ENCODE data around the gene KCNJ18.
"Not testable (repeated sequence)": the region's sequence is repeated elsewhere in the genome, so short reads cannot be mapped to it uniquely, and the experiment has no call there.

Gene KCNJ18

DNA sequence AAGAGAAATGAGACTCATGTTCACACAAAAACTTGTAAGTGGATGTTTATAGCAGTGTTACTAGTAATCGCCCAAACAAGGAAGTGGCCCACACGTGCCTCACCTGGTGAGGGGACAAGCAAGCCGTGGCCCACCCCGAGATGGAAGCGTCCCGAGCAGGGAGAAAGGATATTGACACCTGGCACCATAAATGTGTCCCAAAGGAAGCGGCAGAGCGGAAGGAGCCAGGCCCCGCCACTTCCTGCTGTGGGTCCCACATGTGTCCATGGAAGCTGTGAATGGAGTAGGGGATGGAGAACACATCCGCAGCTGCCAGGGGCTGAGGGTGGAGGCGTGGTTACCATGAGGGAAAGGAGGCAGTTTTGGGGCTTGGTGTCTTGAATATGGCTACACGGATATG is 18.9 kb downstream of the KCNJ18 start:
- TF ChIP-seq, protein P1, sequence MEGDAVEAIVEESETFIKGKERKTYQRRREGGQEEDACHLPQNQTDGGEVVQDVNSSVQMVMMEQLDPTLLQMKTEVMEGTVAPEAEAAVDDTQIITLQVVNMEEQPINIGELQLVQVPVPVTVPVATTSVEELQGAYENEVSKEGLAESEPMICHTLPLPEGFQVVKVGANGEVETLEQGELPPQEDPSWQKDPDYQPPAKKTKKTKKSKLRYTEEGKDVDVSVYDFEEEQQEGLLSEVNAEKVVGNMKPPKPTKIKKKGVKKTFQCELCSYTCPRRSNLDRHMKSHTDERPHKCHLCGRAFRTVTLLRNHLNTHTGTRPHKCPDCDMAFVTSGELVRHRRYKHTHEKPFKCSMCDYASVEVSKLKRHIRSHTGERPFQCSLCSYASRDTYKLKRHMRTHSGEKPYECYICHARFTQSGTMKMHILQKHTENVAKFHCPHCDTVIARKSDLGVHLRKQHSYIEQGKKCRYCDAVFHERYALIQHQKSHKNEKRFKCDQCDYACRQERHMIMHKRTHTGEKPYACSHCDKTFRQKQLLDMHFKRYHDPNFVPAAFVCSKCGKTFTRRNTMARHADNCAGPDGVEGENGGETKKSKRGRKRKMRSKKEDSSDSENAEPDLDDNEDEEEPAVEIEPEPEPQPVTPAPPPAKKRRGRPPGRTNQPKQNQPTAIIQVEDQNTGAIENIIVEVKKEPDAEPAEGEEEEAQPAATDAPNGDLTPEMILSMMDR (IDR thresholded peaks at IDR 0.05; ENCODE audit: insufficient read depth, low read depth, low read length, missing control alignments): no peak
- no peak overlapping the region for H3K4me3 ChIP-seq (ENCODE audit: low read length)
- DNase-seq (ENCODE audit: low read depth): no peak

DNA sequence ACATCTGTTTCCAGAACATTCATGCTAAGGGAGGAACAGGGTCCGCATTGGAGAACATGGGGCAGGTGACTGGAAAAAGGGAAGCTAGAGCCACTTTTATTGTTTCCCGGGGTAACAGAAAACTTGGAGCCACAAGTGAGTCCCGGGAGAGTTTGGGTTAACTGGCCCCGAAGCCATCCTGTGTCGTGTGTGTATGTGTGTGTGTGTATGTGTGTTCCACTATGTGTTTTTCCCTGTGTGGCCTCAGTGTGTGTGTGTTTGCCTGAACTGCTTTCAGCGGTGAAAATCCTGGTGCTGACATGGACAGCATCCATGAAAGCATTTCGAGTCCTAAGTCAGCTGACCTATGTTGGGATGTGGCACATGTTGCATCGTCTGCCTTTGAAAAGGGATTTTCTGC is 20.7 kb downstream of the KCNJ18 start:
- DNase-seq (ENCODE audit: low read depth): peak; percentile 5
- H3K4me3 ChIP-seq (ENCODE audit: low read length): not testable (repeated sequence)

DNA sequence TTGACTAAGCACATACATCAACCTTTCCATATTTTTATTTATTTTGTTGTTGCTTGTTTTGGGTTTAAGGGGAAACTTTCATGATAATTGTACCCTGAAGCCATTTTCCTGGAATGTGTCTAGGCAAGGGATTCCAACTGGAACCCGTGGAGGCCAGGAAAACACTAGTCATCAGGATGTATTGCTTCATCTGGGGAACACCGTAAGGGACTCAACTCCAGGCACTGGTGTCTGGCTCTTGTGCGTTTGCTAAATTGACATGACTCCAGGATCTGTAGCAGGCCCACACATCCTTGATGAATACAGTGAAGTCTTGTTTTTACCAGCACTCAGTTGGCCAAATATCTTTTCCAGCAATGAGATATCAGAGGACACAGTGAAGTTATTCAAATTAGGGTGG is 21.3 kb downstream of the KCNJ18 start:
- H3K4me3 ChIP-seq (ENCODE audit: low read length): not testable (repeated sequence)

DNA sequence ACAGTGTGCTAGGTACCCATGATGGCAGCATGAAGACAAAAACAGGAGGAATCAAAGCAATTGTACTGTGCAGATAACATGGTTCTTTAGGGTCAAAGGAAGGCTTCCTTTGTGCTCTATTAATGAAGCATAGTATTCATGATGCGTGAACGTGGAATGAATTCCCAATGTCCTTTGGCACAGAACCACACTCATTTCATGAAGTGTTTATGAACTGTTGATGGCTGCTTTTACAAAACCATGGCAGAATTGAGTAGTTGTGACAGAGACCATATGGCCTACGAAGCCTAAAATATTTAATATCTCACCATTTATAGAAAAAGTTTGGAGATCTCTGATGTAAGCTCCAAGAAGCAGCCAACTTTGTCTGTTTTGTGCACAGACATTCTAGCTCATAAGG is 22.4 kb downstream of the KCNJ18 start:
- H3K4me3 ChIP-seq (ENCODE audit: low read length); DNase-seq (ENCODE audit: low read depth): not testable (repeated sequence)

More for the DNA sequence above, 21.3 kb downstream of the KCNJ18 start:
- DNase-seq (ENCODE audit: low read depth): not testable (repeated sequence)

DNA sequence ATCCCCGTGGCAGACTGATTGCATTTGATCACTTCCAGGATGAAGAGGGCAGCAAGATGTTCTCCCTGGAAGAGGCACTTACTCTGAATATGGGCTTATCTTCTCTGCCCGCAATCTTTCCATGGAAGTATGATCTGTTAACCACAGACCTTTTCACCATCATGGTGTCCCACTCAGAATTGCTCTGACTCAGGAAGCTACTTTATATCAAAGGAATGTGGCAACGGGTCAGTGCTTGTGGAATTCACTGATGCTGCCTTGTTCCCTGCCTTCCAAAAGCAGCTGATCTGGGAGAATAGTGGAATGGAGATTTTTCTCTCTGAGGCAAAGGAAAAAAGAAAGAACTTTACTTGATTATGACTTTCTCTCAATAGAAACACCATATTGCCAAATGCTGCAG is 23.6 kb downstream of the KCNJ18 start:
- H3K4me3 ChIP-seq (ENCODE audit: low read length); DNase-seq (ENCODE audit: low read depth): not testable (repeated sequence)

DNA sequence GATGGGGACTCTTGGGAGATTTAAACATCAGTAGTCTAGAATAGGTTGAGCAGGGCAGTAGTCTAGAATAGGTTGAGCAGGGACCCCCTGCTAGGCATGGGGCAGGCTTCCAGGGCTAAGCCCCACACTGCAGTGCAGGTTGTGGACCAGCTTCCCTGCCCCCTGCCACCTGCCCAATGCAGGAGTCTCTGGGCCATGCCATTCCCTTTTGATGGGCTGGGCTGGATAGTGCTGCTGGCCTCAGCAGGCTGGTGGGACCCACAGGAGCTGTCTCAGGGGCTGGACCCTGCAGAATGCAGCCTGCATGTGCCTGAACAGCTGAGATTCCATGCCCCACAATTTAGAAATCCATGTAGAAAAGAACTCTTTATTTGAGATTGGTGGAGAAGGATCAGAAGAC is 26.6 kb downstream of the KCNJ18 start:
- not testable (repeated sequence) for H3K4me3 ChIP-seq (ENCODE audit: low read length); DNase-seq (ENCODE audit: low read depth)

DNA sequence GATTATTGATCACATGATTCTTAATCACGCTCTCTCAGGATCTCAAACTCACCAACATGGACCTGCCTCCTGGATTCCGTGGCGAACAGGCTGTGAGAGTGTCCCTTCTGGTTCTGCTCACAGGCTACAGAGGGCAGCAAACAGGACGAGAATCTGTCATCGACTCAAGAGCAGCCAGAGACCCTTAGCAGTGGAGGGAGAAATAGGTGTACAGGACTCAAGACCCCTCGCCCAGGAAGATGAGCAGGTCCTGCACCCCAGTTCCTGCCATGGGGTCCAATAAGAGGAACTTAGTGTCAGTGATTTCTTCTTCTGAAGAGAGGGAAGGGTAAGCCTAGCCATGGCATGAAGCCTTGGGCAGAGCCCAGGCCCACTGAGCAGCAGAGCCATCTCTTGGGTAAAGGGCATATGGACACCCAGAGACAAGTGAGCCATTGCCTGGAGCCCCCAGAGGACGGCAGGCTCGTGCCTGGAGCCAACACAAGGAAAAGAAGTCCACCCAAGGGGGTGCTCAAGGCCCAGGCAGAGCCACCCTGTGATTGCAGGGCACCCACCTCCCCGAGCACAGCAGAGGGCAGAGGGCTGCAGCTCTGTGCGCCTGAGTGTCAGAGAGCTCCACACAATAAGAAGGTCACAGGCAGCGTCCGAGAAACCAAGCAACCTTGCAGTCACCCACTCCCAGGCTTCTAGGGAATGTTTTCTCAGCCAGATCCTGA is 27.3 kb downstream of the KCNJ18 start:
- not testable (repeated sequence) for DNase-seq (ENCODE audit: low read depth); H3K4me3 ChIP-seq (ENCODE audit: low read length)

DNA sequence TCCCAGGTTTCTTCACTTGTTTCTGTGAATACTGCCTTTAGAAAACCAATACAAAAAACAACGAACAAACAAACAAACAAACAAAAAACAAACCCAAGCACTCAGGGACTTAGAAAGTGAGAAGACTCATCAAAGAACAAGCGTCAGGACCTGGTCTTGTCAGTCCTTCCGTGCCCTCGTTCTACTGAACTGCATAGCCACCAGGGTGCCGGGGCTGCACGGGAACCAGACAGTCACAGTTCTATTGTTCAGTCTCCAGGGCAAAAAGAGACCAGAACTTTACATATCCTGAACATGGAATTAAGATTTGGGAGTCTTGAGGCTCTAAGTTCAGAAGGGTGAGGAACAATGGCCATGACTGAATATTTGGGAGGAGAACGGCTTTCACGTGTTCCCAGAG is 28.2 kb downstream of the KCNJ18 start:
- not testable (repeated sequence) for DNase-seq (ENCODE audit: low read depth); H3K4me3 ChIP-seq (ENCODE audit: low read length)

DNA sequence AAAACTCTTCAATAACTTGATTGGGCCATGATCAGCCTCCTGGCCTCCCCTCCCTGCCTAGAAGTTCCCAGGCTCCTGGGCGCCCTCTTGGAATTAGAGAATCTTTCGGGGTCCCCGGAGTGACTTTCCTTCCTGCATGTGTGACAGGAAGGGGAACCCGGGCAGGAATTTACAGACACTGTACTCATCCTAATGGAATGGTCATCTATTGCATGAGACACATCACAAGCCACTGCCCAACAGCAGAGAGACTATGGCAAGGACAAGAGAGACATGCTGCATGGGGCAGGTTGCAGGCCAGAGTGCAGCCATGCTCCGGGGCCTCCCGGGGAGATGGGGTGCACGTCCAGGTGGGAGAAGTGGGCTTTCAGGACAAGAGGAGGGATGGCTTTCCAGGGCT is 29.9 kb downstream of the KCNJ18 start:
- H3K4me3 ChIP-seq (ENCODE audit: low read length); DNase-seq (ENCODE audit: low read depth): not testable (repeated sequence)

DNA sequence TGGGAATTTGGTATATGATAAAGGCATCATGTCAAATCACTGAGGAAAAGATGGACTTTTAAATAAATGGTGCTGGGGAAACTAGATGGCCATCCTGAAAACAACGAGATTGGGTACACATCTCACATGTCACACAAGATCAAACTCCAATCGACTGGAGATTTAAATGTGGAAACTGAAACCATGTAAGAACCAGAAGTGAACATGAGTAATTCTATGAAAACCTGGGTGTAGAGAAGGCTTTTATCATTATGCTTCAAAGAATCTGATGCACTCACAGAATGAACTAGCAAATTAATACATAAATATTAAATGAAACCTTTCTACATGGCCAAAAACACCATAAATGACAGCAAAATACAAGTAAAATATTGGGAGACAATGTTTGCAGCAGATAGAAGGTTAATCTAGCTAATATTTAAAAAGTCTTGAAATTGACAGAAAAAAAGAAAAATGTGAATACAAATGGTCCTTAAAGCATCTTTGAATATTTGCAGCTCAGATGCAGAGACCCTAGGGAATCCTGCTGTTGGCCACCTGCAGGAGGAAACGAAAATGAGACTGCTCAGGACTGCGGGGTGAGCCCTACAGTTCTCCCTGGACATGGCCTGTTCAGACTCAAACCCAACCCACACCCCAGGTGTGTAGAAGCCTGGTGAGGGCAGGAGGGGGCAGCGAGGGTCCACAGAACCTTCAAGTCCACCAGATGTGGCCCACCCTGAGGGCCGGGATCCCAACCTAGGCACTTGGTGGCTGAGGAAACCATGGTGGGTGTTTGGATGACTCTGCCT is 32.1 kb downstream of the KCNJ18 start:
- DNase-seq (ENCODE audit: low read depth); H3K4me3 ChIP-seq (ENCODE audit: low read length): not testable (repeated sequence)

DNA sequence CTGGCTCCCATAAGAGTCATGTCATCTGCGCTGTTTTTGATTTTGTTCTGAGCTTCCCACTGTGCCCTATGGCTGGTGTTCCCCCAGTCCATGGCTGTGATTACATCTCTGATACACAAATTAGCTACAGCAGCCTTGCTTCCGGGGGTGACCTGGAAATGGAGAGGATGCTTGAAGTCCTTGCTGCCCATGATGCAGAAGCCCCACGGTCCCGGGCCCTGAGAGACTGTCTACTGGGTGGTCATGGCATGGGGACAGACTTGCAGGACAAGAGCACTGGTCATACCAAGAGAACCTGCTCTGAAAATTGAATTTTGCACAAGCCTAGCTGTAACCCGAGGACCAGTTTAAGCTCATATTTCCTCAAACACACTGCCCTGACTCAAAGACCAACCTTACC is 38.8 kb downstream of the KCNJ18 start:
- DNase-seq (ENCODE audit: low read depth); H3K4me3 ChIP-seq (ENCODE audit: low read length): not testable (repeated sequence)

DNA sequence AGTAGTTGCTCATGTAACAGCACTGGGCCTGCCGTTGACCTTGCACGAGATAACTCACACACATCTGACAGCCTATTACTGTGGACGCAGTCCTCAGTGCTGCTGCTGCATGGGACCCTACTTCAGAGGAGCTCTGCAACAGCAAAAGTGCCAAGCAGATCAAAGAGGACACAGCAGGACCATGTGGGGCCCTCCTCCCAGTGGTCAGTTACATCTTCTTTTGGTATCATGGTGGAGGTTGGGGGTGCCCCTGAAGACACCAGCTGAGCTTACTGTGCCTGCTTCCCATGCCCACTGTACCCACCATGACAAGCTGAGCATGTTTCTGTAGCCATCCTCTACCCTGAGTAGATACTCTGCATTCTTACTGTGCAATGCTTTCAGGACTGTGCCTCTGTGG is 41.6 kb downstream of the KCNJ18 start:
- not testable (repeated sequence) for DNase-seq (ENCODE audit: low read depth); H3K4me3 ChIP-seq (ENCODE audit: low read length)

DNA sequence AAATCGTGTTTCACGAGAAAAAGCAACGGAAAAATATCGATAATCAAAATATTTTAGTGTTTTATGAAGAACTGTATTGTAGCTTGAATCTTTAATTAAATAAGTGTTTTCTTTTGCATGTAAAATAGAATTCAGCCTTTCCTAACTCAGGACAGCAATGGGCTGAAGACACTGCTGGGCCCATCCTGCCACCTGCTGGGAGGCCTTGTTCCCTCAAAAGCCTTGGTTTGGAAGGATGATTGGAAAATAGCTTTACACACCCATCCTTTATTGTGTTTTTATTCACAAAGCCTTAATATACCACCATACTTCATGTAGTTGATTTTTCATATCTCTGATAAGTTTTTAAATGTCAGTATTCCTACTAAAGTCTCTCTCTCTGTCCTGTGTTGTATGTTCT is 43.5 kb downstream of the KCNJ18 start:
- DNase-seq (ENCODE audit: low read depth); H3K4me3 ChIP-seq (ENCODE audit: low read length): not testable (repeated sequence)

DNA sequence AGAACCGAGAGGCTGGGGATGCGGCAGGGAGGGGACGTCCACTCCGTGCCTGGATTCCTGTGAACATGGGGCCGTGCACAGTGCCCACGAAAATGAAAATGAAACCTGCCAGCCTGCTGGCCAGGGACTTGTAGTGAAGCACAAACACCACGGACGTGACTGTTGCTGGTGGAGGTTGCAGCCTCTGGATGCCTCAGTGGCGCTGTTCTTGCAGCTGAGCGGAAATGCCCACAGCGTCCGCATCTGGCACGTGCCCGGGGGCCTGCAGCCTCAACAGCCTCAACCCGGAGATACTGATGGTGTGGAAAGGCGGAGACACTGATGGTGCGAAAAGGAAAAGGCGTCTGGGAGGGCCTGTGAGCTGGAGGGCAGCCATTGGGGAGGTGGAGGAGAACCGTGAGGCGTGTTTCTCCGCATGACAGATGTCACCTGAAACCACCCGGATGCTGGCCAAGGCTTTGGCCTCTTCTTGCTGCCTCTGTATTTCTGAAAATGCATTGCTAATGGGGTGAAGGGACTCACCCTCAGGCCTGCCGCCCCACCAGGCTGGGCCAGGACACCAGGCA is 44.8 kb downstream of the KCNJ18 start:
- not testable (repeated sequence) for H3K4me3 ChIP-seq (ENCODE audit: low read length)

DNA sequence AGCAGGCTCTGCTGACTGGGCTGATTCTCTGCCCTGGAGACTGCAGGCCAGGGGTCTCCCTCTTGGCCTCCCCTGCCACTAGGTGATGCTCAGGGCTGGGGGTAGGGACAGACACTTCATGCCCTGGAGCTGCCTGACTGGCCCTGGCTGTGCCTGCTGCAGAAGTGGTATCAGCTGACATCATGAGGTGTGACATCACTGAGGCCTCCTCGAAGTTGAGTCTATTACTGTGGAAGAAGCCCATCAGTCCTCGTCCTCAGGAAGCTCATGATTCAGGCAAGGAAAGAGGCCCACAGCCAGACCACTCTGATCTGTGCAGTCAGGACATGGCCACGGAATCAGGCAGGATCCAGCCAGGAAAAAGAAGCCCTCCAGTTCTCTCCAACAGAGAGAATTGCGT is 45.9 kb downstream of the KCNJ18 start:
- DNase-seq (ENCODE audit: low read depth): not testable (repeated sequence)

More for the DNA sequence above, 44.8 kb downstream of the KCNJ18 start:
- not testable (repeated sequence) for DNase-seq (ENCODE audit: low read depth)

DNA sequence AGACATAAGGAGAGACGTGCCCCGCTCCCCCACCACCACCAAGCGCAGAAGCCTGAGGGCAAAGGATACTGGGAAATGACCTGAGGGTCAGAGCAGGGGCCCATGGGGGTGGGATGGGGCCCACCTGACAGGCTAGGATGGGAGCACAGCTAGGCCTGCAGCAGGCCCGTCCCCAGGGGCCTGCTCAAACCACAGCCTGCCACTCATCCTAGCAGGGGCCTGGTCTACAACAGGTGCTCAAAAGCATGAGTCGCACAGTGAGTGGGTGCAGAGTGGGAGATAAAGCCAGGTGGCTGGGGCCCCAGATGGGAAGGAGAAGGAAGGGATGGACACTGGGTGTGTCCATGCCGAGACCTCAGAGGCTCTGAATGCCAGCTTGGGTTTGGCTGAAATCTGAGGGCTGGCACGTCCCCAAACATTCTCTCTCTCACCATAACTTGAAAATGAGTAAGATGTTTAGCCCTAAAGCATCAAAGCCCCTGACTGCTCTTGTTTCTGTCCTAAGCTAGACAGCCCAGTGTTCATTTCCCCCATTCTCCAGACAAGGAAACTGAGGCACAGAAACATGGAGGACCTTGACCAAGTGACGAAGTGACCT is 46.7 kb downstream of the KCNJ18 start:
- not testable (repeated sequence) for DNase-seq (ENCODE audit: low read depth); H3K4me3 ChIP-seq (ENCODE audit: low read length)

More for the DNA sequence above, 45.9 kb downstream of the KCNJ18 start:
- H3K4me3 ChIP-seq (ENCODE audit: low read length): not testable (repeated sequence)

DNA sequence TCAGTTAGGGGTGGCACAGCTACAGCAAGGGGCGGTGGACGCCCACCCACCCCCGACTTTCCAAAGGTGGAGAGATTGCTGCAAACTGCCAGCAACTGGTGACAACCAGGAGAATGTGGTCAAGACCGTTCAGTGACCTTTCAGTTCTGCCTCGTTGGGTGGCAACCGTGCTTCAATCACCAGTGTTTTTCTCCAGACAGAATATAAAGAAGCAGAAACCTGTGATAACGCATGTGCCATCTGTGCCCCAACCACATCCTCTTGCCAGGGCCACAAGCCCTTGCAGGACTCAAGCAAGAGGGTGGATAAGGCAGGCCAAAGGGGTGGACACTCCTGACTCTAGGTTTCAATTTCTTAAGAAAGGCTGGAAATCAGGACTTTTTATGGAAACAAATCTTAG is 47.2 kb downstream of the KCNJ18 start:
- DNase-seq (ENCODE audit: low read depth); H3K4me3 ChIP-seq (ENCODE audit: low read length): not testable (repeated sequence)

DNA sequence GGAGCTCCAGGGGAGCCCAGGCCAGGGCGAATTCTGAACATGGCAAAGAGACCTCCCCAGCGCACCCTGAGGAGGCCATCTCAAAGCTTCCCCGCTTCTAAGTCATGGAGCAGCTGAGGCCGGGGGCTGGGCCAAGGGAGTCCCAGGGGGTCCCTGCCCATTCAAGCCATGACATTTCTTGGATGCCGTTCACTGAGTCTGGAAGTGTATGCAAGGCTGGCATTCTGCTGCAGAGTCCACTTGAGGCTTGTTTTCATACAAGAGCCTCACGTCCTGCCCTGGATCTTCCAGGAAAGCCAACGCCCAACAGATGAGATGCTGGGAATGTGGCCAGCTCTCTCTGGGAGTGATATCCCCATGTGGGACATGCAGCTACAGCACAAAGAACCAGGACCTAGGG is 48.5 kb downstream of the KCNJ18 start:
- not testable (repeated sequence) for H3K4me3 ChIP-seq (ENCODE audit: low read length)

More for the DNA sequence above, 48.5 kb downstream of the KCNJ18 start:
- not testable (repeated sequence) for DNase-seq (ENCODE audit: low read depth)
